Measurements from ENCODE around the gene ANKRD12. TPM values are rescaled to one million over a fixed set of nuclear protein-coding genes. Genes with fewer than 3 reads are reported as not detected.
"Not testable (repeated sequence)": the region's sequence is repeated elsewhere in the genome, so short reads cannot be mapped to it uniquely, and the experiment has no call there.

The ANKRD12 gene
- total RNA-seq, 1 experiment from 2014 or later: 31.6 TPM

DNA sequence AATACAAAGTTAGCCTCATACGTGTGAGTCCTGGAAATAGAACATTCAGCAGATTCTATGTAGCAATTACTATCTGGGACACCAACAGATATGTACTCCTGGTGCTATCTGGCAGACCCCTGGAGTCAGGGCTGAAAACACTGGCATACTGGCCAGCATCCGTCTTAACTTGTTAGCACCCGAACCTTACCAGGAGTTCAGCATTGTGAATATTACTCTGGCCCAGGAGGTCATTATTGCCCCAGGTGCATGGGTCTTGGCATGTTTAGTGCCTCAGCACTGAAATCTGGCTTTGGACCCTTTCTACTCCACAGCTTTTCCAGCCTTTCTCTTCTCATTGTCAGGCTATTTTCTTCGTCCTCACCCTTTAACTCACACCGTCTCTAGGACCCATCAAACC, 46.0 kb upstream of the ANKRD12 start:
- Histone ChIP-seq H3K27me3 (ENCODE audit: insufficient read depth, low read depth) (no peaks in the 10 kb centered on the region), H3K4me3 (no peak overlapping the region), H3F3A (ENCODE audit: insufficient read depth, low read depth) (peaks cover 12% of the 10 kb centered on the region), H3K9me3 (ENCODE audit: insufficient read depth, low read depth) (no peaks in the 10 kb centered on the region), H3K36me3 (ENCODE audit: low read depth) (no peaks in the 10 kb centered on the region), H3K79me2 (ENCODE audit: low read depth) (no peaks in the 10 kb centered on the region), H2AFZ (no peak overlapping the region), H3K9me2 (ENCODE audit: insufficient read depth) (no peaks in the 10 kb centered on the region), H3K4me1 (replicated peaks; ENCODE audit: insufficient read depth) (peaks cover 17% of the 10 kb centered on the region), H3K4me2 (no peak overlapping the region), H4K20me1 (ENCODE audit: insufficient read depth) (no peaks in the 10 kb centered on the region), H3K27ac (no peak overlapping the region)
- ChIA-PET POLR2A (ENCODE audit: unreplicated experiment) (interaction anchor here (0.6 kb wide), 1 partner anchor 125 kb away, joined by 3 read pairs; no protein-coding TSS in a partner anchor), CTCF (interaction anchor here (0.6 kb wide), 2 partner anchors 26 to 302 kb away, joined by 6 to 7 read pairs; no protein-coding TSS in a partner anchor)
- intact Hi-C loops (cut with micrococcal nuclease; ENCODE audit: unreplicated experiment): no loop called here
- BruUV-seq (replicated peaks): no TSS peak
- TF ChIP-seq EZH2 (IDR thresholded peaks at IDR 0.05; ENCODE audit: low read depth) (no peak), CTCF (conservative IDR thresholded peaks at IDR 0.05) (no peak)
- no peak for DNase-seq

DNA sequence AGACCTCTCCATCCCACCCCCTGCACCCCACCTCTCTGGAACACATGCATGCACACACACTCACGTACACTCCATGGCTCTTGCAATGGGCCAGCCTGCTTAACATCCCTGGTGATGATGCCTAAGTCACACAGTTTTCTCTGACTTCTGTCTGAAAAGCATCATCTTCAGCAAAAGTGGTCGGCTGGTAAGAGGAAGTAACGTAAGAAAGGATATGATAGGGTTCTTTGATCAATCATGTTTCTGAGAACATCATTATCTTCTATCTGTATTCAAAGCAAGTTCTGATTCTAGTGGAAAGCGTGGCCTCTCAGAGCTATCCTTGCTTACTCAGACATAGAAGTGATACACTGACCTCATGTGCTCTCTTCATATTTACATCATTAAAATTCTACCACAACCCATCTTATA, 45.5 kb upstream of the ANKRD12 start:
- Histone ChIP-seq H3F3A (ENCODE audit: insufficient read depth, low read depth) (peaks cover 12% of the 10 kb centered on the region), H3K27ac (no peak overlapping the region), H3K27me3 (ENCODE audit: insufficient read depth, low read depth) (no peaks in the 10 kb centered on the region), H3K9me3 (ENCODE audit: insufficient read depth, low read depth) (no peaks in the 10 kb centered on the region), H2AFZ (no peak overlapping the region), H3K4me2 (no peak overlapping the region), H3K36me3 (ENCODE audit: low read depth) (no peaks in the 10 kb centered on the region), H3K4me1 (replicated peaks; ENCODE audit: insufficient read depth) (peaks cover 19% of the 10 kb centered on the region), H3K9me2 (ENCODE audit: insufficient read depth) (no peaks in the 10 kb centered on the region), H4K20me1 (ENCODE audit: insufficient read depth) (no peaks in the 10 kb centered on the region), H3K79me2 (ENCODE audit: low read depth) (no peaks in the 10 kb centered on the region), H3K4me3 (no peak overlapping the region)
- no TSS peak for BruUV-seq (replicated peaks)
- intact Hi-C loops (cut with micrococcal nuclease; ENCODE audit: unreplicated experiment): no loop called here
- POLR2A ChIA-PET (ENCODE audit: unreplicated experiment): interaction anchor here (0.6 kb wide), 1 partner anchor 1145 kb away, joined by 4 read pairs; no protein-coding TSS in a partner anchor
- no peak for TF ChIP-seq EZH2 (IDR thresholded peaks at IDR 0.05; ENCODE audit: low read depth)
- CTCF ChIA-PET: no interaction called here
- no peak for DNase-seq

GRCh38 chr18:9092665-9093064, 43.9 kb upstream of the ANKRD12 start:
- Histone ChIP-seq H3K9me2 (ENCODE audit: insufficient read depth) (no peaks in the 10 kb centered on the region), H3K79me2 (ENCODE audit: low read depth) (no peaks in the 10 kb centered on the region), H3K36me3 (ENCODE audit: low read depth) (no peaks in the 10 kb centered on the region), H3K4me3 (no peak overlapping the region), H3K9me3 (ENCODE audit: insufficient read depth, low read depth) (no peaks in the 10 kb centered on the region), H3K4me2 (no peak overlapping the region), H4K20me1 (ENCODE audit: insufficient read depth) (no peaks in the 10 kb centered on the region), H3K4me1 (replicated peaks; ENCODE audit: insufficient read depth) (peaks cover 19% of the 10 kb centered on the region), H3F3A (ENCODE audit: insufficient read depth, low read depth) (peaks cover 12% of the 10 kb centered on the region), H2AFZ (no peak overlapping the region), H3K27me3 (ENCODE audit: insufficient read depth, low read depth) (no peaks in the 10 kb centered on the region), H3K27ac (no peak overlapping the region)
- intact Hi-C loops (cut with micrococcal nuclease; ENCODE audit: unreplicated experiment): no loop called here
- no peak for DNase-seq
- no TSS peak for BruUV-seq (replicated peaks)
- POLR2A ChIA-PET (ENCODE audit: unreplicated experiment): no interaction called here
- CTCF ChIA-PET: no interaction called here
- no peak for TF ChIP-seq CTCF (conservative IDR thresholded peaks at IDR 0.05)

DNA sequence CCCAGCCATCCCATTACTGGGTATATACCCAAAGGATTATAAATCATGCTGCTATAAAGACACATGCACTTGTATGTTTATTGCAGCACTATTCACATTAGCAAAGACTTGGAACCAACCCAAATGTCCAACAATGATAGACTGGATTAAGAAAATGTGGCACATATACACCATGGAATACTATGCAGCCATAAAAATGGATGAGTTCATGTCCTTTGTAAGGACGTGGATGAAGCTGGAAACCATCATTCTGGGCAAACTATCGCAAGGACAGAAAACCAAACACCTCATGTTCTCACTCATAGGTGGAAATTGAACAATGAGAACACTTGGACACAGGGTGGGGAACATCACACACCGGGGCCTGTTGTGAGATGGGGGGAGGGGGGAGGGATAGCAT, 43.5 kb upstream of the ANKRD12 start:
- H3K4me2 ChIP-seq; POLR2A ChIA-PET (ENCODE audit: unreplicated experiment); H3K27ac ChIP-seq: not testable (repeated sequence)

More for the DNA sequence above, 43.5 kb upstream of the ANKRD12 start:
- CTCF ChIA-PET; DNase-seq; H2AFZ ChIP-seq; H3K9me2 ChIP-seq (ENCODE audit: insufficient read depth); H3K4me3 ChIP-seq; H4K20me1 ChIP-seq (ENCODE audit: insufficient read depth); H3K27me3 ChIP-seq (ENCODE audit: insufficient read depth, low read depth); H3K36me3 ChIP-seq (ENCODE audit: low read depth); H3K9me3 ChIP-seq (ENCODE audit: insufficient read depth, low read depth); H3K79me2 ChIP-seq (ENCODE audit: low read depth); BruUV-seq (replicated peaks); intact Hi-C loops (cut with micrococcal nuclease; ENCODE audit: unreplicated experiment): not testable (repeated sequence)
- Histone ChIP-seq H3F3A (ENCODE audit: insufficient read depth, low read depth) (peaks cover 12% of the 10 kb centered on the region), H3K4me1 (replicated peaks; ENCODE audit: insufficient read depth) (peaks cover 19% of the 10 kb centered on the region)

All from PC-9 (cell line).